Mesenteric fat pad (tissue), 1 donor: ENCODE data around the gene CYP27C1. TPM values are rescaled to one million over a fixed set of nuclear protein-coding genes. Genes with fewer than 3 reads are reported as not detected.
"Not testable (repeated sequence)": the region's sequence is repeated elsewhere in the genome, so short reads cannot be mapped to it uniquely, and the experiment has no call there.

ENCODE experiments used
- DNase-seq: peaks from one replicate; pipeline ENCODE4 v3.0.0-alpha.2; 2020; ENCODE audit warnings: low spot score
- long read RNA-seq: library from polyadenylated mRNA; unstranded; transcript quantifications from one replicate; pipeline ENCODE4 v2.0.0, GENCODE V29; 2020
- total RNA-seq: library from RNA; stranded (reverse); fragmentation: NEBNext Ultra II Directional; extraction: Animal tissue kit (Norgen Biotek cat#: 25700); gene quantifications from one replicate; pipeline ENCODE4 v1.2.1, GENCODE V29; 2021
- donor health status: DM: yes; HTN: yes; CAD: no.

CYP27C1 gene
- 1.1 TPM for total RNA-seq
- long read RNA-seq, partial matches to known transcripts: 4 of 4 reads
- long read RNA-seq, other reads (novel, unspliced or antisense): 0 of 4 reads

DNA sequence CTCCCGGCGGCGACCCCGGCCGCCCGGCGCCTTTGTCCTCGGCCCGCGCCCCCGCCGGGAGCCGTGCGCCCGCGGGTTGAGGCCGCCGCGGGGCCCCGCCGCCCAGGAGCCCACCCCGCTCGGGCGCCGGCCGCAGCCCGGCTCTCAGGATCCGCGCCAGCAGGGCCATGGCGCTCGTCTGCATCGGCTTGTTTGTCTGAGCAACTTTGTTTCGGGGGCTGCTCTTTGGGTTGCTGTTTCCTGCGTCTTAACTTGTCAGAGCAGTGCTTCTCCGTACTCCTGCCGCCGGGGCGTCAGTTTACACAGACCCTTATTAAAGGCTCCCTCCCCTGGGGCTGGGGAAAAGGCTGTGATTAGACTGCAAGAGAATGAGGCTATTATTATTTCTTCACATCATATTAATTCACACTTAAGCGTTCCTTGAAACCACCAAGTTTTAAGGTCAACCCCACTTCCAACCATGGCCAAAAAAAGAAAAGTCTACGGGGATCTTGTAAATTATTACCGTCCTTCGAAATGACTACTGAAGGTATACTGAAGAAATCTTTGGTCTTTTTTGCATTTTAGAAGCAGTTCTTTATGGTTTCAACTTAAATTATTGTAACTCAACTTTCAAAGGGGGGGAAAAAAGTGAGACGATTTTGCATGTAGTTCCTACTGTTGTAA, at the start of gene CYP27C1:
CYP27C1 (minus strand) TSS at position 198 of the 666 bp plus-strand sequence; CDS start at position 169, 29 bp downstream.
- no peak for DNase-seq

- no peak for DNase-seq
These were observed 41.8 kb upstream of the CYP27C1 start for GRCh38 chr2:127261804-127262406.

- DNase-seq: no peak
These were observed 39.3 kb upstream of the CYP27C1 start for GRCh38 chr2:127259355-127259754.

DNA sequence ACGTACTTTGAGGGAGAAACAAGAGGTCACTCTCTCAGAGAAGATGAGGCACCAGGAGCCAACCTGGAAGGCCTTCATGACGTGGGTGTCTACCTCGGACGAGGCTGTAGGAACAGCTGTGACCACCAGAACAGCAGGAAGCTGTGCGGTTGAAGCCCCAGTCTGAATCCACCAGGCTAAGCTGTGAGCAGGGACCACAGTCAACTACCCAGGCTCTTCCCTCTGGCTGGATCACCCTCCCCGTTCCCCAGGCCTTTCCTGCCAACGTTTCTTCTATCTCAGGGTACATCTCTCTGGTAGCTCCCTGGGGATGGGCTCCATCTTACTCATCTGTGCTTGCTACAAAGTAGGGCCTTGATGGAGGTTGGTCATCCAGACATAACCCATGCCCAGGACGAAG, 36.8 kb upstream of the CYP27C1 start:
- no peak for DNase-seq

GRCh38 chr2:127256381-127256780, 36.3 kb upstream of the CYP27C1 start:
- no peak for DNase-seq

DNA sequence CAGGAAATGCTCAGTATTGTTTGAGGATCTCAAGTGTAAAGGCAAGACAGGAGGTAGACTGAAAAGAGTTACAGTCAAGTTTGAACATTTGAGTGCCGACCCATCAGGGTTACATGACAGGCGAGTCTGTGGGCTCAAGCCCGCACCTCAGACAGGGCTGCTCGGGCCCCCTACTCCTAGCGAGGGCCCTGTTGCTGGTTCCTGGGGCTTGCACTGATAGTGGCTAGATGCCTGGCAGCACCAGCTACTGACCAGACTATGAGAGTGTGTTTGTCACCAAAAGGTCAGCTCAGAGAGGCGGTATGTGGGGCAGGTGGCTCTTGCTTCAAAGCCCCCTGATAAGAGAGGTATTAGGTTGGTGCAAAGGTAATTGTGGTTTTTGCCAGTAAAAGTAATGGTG, 35.6 kb upstream of the CYP27C1 start:
- DNase-seq: no peak

DNA sequence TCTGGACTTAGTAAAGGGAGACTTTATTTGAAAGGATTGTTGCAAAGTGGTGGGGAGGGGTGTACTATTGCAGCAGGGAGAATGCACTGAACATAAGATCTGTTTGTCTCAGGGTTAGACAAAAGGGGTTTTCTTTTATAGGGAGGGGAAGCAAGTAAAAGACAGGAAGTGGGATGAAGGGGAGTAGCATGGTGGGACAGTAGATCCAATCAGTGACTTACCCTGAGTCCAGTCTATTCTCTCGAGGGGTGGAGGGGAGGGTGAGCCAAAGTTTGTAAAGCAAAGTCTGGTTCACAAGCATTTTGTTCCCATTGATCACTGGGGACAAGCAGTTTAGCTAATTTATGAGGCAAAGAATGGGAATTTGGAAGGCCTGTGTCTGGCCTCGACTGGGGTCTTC, 35.0 kb upstream of the CYP27C1 start:
- no peak for DNase-seq

GRCh38 chr2:127254386-127254981, 34.4 kb upstream of the CYP27C1 start:
- no peak for DNase-seq

DNA sequence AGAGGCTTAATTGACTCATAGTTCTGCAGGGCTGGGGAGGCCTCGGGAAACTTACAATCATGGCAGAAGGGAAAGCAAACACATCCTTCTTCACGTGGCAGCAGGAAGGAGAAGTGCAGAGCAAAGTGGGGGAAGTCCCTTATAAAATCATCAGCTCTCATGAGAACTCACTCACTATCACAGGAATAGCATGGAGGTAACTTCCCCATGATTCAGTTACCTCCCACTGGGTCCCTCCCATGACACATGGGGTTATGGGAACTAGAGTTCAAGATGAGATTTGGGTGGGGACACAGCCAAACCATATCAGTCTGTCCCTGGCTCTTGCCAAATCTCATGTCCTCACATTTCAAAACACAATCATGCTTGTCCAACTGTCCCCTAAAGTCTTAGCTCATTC, 21.1 kb upstream of the CYP27C1 start:
- not testable (repeated sequence) for DNase-seq

- DNase-seq: no peak
These were observed 19.3 kb upstream of the CYP27C1 start for GRCh38 chr2:127239395-127239794.

DNA sequence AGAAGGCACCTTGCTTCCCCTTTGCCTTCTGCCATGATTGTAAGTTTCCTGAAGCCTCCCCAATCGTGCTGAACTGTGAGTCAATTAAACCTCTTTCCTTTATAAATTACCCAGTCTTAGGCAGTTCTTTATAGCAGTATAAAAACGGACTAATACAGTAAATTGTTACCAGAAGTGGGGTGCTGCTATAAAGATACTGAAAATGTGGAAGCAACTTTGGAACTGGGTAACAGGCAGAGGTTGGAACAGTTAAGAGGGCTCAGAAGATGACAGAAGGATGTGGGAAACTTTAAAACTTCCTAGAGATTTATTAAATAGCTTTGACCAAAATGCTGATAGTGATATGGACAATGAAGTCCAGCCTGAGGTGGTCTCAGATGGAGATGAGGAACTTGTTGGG, 17.7 kb upstream of the CYP27C1 start:
- not testable (repeated sequence) for DNase-seq

- DNase-seq: no peak
These were observed 15.1 kb upstream of the CYP27C1 start for GRCh38 chr2:127235082-127235702.

- DNase-seq: no peak
These were observed 13.6 kb upstream of the CYP27C1 start for GRCh38 chr2:127233710-127234109.

DNA sequence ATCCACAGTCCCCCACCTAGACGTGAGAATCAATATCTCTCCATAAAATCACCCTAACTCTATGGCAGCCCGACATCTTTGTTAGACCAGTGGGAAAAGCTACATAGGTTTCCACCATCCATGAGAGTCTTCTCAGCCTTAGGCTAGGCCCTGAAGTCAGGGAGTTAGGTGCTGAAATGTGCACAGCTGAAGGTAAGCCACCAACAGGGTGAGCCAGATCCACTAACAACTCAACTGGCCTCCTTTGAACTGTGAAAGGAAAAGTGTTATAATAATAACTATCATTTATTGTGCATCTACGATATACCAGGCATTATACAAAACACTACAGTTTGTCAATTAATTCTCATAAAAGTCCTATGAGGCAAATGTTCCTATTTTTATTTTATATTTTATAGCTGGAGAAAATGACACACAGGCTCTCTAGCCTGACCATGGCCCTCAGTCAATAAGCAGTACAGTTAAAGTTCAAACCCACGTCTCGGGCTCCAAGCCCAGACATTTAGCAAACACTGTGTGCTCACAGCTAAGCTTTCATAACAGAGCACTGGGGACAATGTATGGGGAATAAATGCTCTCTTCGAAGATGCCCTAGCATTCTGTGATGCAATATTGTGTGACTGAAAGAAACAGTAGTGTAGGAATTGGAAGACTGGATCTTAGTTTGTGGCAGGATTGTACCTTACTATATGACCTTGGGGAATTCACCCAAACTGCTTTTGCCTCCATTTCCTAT, 11.2 kb upstream of the CYP27C1 start:
- DNase-seq: no peak

- DNase-seq: no peak
These were observed 9.5 kb upstream of the CYP27C1 start for GRCh38 chr2:127229555-127229954.

DNA sequence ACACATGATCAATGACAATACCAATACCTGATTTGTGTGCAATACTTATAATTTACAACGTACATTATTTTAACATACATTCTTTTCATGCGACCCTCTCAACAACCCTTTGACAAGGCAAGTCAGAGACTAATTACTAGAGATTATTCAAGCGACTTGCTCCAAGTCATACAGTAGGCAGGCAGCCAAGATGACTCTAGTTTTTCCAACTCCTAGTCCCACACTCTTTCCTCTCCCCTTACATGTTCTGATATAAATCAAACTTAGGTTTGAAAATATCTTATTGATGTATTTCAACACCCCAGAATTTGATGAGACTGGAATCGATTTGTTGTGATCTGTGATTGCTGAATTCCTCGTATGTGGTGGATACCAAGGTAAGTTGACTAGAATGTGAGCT, 8.0 kb upstream of the CYP27C1 start:
- no peak for DNase-seq

DNA sequence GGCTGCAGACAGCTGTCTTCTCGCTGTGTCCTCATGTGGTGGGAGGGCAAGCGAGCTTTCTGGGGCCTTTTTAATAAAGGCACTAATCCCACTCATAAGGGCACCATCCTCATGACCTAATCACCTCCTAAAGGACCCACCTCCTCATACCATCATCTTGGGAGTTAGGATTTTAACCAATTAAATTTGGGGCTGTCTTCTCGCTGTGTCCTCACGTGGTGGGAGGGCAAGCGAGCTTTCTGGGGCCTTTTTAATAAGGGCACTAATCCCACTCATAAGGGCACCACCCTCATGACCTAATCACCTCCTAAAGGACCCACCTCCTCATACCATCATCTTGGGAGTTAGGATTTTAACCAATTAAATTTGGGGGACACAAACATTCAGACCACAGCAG, 7.2 kb upstream of the CYP27C1 start:
- DNase-seq: not testable (repeated sequence)

GRCh38 chr2:127226520-127227263, 6.6 kb upstream of the CYP27C1 start:
- no peak for DNase-seq

- no peak for DNase-seq
These were observed 6.0 kb upstream of the CYP27C1 start for GRCh38 chr2:127226132-127226519.

DNA sequence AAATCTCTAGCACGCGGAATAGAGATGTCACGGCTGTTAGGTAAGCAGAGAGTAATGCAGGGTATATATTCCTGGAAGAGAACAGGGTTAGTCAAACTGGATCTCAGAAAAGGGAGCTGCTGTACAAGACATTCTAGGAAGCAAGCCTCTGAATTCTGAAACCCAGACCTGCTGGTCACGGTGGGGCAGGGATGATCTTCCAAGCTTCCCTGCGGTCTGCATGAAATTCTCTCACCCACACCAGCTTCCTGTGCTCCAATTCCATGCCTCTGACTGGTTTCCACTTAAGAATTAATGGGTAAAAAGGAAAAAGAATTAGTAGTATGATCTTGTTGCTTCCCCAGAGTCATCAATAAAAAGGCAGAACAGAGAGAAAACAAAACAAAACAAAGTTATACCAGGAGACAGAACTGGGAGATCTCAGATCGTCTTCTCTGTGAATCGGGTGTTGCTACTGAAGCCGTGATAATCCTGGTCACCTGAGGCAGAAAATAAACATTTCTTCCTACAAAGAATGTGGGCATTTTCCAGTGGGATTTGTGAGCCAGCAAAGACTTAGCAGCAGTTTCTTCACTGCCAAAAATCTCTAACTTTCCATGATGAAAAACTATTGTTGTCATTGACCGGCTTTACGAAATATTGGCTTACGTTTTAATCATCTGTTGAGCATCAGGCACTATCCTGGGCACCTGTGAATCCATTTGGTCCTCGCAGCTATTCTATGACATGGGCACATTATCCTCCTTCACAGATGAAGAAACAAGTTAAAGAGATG, 5.3 kb upstream of the CYP27C1 start:
- no peak for DNase-seq
